Stimulated activated CD4-positive, alpha-beta T cell treated with anti-CD3 and anti-CD28 coated beads, TNF-alpha, amount 100 ng/mL, for 1 hour (primary cell): ENCODE data around the gene SMOC2.

ENCODE experiments used
- DNase-seq, 3 donors: peaks; one replicate each; pipeline ENCODE4 v3.0.0-alpha.2; 2020; ENCODE audit warnings: low read depth in 3 of 3, low spot score in 1 of 3

SMOC2 gene

DNA sequence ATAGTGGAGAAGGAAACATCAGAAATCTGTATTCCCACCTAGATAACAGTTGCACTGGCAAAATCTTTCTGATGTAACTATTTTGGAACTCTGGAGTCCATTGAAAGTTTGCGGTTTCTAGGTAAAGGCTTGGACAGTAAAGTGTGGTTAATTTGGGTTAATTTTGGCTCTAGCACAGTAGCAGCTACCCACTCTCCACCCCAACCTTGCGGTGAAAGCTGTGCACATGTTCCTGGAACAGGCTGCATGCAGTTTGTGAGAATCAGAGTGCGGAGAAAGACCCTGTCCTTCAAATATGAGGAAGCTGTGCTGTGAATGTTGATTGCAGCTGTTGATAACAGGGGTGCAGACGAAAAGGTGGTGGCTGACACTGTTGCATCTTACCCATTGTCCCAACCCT is 38.4 kb downstream of the SMOC2 start:
- DNase-seq: no peak

DNA sequence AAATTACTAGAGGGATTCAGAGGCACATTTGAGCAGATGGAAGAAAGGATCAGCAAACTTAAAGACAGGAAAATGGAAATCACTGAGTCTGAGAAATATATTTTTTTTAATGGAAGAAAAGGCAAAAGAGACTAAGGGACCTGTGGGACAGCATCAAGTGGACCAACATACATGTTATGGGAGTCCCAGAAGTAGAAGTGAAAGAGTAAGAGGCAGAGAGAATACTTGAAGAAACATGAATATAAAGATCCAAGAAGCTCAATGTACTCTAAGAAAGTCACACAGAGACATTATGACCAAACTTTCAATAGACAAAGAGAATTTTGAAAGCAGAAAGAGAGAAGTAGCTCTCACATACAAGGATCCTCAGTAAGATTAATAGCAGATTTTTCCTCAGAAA is 39.5 kb downstream of the SMOC2 start:
- DNase-seq: no peak

DNA sequence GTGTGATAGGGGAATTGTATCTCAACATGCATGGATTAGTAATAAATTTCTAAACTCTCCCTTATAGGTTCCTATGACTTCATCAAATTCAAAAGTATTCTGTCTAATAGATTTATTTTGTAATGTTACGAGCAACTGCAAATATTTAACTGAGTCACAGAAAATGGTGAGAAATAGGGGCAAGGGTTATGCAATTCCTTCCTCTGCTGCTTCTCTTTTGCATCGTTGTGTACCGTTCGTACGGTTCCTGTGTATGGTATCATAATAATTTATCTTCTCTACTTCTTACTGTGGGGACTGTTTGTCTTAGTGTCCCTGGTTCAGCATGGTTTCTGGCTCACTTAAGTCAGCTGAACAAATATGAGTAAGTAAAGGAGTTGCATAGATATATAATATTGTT is 44.8 kb downstream of the SMOC2 start:
- DNase-seq: no peak

DNA sequence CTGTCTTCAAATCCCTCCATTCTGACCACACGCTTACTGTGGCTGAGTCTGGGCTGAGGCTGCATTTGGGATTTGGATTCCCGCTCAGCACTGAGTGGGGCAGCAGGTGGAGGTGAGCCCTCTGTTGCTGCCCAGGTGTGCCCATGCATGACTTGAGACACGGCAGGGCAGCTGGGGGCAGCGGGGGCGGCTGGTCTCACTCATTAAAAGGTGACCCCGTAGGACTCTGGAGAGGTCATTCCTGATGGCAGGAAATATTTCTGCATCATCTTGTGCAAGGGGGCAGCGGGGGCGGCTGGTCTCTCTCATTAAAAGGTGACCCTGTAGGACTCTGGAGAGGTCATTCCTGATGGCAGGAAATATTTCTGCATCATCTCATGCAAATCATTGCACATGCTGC is 49.8 kb downstream of the SMOC2 start:
- DNase-seq: no peak

DNA sequence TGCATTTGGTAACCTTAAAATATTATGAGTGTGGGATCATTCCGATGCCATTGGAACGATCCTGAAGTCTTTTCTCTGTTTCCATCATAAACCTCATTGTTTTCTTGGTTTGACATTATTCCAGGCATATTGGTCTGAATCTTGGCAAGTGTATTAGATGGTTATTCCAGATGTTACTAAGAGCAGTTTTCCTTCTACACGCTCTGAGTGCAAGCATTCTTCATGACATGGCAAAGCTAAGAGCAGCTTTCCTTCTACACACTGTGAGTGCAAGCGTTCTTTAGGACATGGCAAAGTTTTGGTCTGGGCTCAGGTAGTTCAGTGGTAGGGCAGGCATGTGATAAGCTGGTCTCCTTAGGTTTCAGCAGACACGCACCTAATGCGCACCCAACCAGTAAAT is 53.0 kb downstream of the SMOC2 start:
- DNase-seq: no peak

DNA sequence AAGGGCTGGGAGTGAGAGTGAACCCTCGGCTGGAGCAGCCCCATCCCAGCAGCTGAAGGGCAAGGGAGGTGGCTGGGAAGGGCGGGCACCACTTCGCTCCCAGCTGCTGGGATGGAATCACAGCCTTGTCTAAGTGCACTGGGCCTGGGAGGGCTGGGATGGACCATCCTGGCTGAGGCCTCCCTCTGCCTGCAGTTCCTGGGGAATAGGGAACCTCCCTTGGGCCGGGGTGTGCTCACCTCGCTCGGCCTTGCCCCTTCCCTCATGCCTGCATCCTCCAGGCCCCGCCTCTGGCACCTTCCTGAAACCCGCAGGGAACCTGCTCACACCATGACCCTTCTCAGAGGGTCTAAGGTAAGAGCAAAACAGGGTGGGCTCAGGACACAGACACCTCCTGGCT is 53.7 kb downstream of the SMOC2 start:
- DNase-seq: no peak

DNA sequence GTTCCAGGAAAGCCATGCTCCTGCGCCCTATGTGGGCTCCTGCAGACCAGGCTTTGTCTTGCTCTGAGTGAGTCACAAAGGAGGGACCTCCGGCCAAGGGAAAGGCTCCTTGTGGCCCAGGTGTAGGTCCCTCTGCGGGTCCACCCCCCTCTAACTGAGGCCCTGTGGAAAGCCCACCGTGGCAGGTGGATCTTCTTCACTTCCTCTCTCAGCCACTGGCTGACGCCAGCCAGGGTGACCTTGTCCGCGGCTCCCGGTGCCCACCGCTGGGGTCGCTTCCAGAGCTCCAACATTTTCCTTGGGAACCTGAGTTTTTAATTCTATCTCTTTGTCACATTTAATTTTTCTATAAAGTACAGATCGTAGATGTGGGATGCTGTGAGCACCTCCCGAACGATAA is 54.1 kb downstream of the SMOC2 start:
- DNase-seq: no peak

DNA sequence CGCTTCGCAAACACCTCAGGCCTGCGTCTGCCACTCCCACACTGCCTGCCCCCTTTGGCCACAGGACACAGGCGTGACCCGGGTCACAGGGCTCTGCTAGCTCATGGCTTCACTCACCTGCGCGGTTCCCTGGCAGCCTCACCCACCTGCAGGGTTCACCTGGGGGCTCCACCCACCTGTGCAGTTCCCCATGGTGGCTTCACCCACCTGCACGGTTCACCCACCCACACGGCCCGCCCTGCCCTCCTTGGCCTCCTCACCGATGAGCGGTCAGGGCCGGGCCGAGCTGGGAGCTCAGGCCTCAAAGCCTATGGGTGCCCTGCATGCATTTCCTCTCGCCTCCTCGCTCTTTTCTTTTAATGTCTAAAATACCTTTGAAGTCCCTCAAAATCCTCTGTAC is 54.7 kb downstream of the SMOC2 start:
- no peak for DNase-seq

DNA sequence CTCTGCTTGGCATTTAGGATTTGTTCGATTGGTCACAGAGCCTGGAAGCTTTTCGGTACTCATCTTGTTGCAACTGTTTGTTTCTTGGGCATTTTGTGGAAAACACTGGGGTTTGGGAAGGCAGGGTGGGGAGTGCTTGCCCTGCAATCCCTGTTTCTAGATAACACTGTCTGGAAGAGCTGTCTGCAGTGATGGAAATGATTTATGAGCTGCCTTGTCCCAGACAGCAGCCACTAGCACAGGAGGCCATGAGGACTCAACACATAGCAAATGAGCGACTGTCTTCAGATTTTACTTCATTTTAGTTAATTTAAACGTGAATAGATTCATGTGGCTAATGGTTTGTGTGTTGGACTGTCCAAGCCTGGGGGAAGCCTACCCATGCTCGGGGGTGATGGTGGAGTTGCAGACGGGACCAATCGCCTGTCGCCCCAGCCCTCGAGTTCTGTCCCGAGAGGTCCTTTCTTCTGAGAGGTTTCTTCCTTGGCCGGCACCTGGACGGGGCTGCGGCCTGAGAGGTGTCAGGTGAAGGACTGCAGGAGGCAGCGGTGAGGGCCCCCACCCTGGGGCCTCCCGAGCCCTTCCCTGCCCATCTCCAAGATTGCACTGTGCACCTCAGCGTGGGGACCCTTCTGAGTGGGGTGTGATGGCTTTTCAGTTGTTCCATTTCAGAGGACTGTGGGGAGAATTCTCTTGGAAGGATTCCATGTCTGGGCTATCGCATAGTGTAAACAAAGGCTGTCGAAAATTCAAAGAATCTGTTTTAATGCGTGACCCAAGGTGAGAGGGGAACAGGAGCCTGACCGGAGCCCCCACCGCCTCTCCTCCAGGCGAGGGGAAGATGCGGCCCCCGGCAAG is 55.4 kb downstream of the SMOC2 start:
- DNase-seq: no peak

DNA sequence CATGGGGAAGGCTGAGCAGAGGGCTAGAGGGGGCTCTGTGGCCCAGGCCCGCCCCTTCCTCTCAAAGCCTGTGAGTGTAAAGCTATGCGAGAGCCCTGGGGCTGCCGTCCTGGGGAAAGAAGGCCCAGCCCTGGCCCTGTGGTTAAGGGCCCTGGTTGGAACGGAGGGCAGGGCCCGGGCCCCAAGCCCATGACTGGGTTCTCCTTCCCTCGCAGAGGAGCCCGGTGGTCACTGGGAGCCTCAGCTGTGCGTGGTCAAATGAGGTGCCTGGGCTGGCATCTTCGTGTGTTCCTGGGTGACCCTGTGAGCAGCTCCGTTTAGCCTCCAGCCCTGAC is 56.0 kb downstream of the SMOC2 start:
- no peak for DNase-seq

DNA sequence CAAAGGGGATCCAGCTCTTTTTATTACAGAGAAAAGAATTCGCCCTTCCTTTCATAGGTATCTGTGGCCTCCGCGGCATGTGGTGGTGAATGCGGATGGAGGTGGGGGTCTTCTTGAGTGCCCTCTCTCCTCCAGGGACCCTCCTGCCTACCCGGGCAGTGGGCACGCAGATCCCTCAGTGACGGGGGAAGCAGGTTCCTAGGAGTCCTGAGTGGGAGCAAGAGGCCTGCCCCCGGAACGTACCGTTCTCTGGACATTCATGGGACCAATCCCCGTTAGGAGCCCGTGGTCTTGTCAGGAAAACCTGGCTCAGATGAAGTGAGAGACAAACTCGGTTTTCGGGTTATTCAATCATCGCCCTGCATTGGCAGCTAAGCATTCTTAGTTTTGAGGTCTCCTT is 56.4 kb downstream of the SMOC2 start:
- DNase-seq: no peak

DNA sequence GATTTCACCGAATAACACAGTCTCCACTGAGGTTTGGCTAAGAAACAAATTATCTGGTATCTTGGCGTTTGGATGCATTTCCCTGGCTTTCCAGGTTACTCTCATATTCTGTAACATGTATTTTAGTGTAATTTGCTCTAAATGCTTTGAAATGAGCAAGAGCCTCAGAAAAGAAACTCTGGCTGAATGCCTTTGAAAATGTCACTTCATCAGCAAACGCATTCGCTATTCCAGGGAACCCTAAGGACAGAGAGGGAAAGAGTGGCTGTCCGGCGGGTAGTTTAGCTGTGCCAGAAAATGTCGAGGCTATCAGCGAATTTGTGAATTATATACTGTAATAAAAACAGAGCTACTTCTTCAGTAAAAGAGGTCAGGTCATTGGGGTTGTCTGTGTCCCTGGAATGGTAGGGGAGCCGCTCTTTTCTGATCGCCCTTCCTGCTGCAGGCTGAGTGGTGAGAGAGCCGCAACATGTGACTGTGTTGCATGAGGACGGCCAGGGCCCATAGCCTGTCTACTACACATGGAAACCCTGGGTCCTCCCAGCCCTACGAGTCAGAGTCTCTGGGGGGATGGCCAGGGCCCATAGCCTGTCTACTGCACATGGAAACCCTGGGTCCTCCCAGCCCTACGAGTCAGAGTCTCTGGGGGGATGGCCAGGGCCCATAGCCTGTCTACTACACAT is 57.3 kb downstream of the SMOC2 start:
- no peak for DNase-seq

DNA sequence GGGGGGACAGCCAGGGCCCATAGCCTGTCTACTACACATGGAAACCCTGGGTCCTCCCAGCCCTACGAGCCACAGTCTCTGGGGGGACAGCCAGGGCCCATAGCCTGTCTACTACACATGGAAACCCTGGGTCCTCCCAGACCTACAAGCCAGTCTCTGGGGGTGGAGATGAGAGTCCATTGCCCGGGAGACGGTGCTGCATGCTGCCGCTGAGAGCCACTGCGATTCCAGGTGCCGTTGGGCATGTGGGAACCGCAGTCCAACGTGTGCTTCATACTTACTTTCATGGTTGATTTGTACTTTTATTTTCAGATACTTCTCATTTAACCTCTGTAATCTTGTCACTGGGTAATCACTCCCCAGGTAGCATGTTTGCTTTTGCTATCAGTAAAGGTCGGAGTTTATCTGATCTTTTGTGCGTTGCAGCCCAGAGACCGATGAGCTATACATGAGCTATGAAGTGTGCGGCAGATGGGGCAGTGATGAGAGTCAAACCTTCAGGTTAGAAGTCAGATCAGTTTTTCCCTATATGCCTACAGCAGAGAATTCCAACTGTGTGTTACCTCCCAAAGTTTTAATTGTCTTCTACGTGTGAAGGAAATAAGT is 58.2 kb downstream of the SMOC2 start:
- no peak for DNase-seq

DNA sequence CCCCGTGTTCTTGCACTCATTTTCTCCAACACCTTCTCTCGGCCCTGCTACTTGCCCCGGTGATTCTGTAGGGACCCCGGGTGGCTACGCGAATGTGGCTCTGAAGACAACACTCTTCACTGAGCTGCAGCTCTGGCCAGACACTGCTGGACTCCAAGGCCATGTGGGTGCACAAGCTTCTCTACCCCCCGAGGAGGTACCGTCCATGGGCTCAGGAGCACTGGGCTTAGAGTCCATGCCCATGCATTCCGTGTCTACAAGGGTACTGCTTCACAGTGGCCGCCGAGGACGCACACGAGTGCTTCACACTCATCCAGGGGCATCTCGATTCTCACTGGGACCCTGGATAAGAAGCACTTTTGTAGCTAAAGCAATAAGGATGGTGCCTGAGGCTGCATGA is 59.5 kb downstream of the SMOC2 start:
- no peak for DNase-seq

DNA sequence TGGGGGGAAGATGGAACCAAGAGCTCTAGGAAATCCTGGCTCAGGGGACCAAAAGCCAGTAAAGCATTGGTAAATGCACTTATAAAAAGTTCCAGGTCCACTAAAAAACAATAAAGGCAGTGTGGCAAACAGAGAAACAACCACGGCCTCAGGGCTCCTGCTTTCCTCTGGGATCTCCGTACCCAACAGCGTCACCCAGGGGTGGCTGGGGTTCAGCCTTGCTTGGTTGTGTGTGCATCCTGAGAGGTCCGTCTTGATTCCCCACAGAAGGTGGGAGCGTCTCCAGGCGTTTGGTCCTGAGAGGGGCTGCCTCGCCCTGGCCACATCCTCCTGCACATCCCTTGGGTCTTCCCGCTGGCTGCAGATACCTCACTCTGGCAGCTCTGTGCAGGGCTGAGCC is 60.6 kb downstream of the SMOC2 start:
- DNase-seq: no peak

DNA sequence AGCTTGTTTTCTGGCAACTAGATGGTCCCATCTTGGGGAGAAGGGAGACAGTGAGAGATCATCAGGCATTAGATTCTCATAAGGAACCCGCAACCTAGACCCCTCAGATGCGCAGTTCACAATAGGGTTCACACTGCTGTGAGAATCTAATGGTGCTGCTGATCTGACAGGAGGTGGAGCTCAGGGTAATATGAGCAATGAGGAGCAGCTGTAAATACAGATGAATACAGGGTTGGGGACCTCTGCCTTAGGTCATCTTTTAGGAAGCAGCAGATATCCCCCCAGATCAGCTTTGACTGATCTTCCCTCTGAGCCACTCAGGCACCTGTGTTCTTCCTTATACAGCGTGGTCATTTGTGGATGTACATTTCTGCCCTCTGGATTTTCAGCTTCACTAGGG is 63.4 kb downstream of the SMOC2 start:
- DNase-seq: no peak

DNA sequence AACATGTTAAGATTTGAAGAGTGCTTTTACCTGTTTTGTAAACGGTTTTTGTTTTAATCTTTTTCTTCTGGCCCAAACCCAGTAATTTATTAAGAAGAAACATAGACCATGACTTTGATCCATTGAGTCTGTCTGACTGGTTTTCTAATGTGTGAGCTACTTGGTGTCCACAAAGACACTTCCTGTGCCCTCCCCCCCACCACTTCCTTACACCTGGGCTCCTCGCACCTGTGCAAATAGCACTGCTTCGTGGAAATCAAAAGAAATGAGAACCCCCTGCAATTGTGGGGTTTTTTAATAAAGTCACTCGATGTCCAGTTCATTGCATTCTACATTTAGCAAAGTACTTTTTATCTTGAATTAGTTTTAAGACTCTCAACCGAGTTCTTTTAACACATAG is 65.5 kb downstream of the SMOC2 start:
- no peak for DNase-seq

DNA sequence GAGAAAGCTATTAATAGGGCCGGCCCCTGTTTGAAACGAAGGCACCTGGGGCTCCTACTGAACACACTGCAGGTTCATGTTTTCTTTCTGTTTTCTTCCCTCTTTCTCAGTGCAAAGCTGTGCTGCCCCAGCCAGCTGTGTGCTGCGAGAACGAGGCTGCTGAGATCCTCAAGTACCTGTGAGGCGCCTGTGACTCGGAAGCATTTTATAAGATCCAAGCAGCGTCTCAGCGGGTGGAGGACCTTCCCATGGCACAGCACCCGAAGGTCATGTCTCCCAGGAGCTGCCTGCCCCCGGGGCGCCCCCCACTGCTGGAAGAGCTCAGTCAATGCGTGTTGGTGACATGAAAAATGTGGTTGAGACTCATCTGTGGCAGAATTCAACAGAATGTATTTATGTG is 66.3 kb downstream of the SMOC2 start:
- no peak for DNase-seq

DNA sequence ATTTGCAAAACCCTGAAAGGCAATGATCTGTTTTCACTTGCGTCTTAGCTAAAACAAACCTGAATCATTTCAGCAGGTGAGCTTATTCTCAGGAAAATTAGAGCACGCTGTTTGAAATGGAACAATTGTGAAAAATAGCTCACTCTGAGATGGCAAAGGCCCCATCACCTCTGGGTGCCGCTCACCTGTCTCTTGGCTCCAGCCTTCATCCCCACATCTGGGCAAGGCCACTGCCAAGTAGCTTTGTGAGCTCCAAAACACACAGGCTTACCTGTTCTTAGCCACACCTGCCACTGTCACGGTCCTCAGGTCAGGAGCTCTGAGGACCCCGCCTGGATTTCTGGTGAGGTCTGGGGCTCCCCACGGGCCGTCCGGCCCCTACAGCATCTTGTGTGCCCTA is 66.7 kb downstream of the SMOC2 start:
- no peak for DNase-seq

DNA sequence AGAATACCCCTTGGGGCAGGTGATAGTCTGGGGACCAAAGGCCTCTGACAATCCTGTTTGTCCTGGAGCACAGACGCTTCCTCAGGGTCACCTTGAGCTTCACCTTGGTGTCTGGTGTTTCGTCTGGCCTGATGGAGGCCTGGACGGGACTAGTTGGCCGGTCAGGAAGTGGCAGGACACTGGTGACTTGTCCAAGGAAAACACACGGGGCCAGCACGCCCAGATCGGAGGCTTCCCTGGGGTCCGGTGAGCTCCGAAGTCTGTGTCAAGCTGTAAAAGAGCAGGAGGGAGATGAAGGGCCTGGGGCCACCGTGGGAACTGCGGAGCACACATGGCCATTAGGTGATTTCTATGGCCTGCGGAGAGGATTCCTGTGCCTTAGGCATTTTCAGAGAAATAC is 67.9 kb downstream of the SMOC2 start:
- DNase-seq: no peak

DNA sequence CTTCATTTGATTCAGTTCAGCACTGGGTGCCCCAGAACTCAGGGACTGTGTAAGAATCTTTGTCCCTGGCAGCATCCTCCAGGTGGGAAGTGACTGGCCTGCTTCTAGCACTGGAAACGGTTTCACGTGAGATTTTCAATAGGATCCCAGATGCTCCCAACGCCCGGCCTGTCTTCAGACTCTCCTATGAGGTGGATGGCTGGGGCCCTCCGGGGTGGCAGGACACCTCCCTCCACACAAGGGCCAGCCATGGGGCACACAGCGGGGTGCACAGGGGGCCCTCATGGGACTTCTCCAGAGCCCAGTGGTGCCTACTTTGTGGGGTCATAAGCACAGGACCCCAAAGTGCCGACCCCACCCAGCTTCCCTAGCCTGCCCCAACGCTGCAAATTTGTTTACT is 72.8 kb downstream of the SMOC2 start:
- no peak for DNase-seq

DNA sequence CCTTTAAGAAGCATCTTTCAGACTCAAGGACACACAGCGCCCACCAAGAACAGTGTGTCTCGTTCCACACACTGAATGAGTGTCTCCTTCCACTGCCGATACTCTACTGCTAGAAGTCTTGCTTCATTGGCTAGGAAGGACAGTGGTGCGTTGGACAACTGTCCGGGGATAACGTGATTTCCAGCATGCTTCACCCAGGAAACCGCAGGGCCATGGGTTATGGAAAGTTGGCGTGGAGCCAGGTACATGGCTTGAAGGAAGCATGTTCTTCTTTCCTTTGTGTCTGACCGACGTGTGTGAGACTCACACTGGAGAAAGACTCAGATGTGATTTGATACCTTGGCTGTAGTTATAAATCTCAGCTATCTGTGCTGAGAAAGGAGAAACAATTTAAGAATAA is 73.2 kb downstream of the SMOC2 start:
- DNase-seq: no peak

DNA sequence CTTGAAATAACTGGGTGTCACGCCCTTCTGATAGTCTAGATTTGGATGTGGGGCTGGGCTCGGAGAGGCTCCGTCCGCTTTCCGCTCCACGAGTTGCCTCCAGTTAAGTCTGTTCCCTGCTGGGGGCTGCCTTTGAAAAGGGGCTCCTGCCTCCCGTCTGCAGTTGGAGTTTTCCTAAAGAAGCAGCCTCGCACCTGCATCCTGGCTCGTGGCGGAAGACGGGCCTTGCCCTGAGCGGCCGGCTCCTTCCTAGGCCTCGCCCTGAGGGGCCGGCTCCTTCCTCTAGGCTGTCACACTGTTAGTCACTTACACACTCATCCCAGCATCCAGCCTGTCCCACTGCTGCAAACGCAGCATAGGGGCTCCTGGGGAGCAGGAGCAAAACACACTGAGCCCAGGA is 74.4 kb downstream of the SMOC2 start:
- DNase-seq: no peak
